HG02973 (cell line): ENCODE results near the gene DDX49.

Experiments used
- ATAC-seq: cut with Tn5 transposase; IDR thresholded peaks from one replicate; pipeline ENCODE4 v1.9.1; 2021; ENCODE audit warnings: moderate library complexity; ENCODE audit not compliant: unreplicated experiment

DDX49 gene

DNA sequence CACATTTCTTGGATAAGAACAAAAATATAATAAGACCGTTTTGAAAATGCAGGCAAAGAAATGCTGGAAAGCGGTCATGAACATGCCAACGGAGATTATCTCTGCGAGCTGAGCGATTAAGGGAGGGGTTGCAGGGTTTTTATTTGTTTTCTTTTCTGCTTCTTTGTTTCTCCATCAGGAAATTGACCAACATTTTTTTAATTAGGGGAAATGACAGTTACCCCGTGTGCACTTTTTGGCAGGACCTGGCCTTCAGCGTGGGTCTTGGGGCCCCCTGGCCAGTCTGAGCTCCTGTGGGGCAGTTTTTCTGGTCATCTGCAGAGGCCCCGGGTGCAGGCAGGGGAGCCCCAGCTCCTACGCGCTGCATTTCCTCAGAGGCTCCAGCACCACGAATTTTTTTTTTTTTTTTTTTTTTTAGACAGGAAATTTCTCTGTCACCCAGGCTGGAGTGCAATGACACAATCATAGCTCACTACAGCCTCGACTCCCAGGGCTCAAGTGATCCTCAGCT, 52.8 kb downstream of the DDX49 start:
- no peak for ATAC-seq

DNA sequence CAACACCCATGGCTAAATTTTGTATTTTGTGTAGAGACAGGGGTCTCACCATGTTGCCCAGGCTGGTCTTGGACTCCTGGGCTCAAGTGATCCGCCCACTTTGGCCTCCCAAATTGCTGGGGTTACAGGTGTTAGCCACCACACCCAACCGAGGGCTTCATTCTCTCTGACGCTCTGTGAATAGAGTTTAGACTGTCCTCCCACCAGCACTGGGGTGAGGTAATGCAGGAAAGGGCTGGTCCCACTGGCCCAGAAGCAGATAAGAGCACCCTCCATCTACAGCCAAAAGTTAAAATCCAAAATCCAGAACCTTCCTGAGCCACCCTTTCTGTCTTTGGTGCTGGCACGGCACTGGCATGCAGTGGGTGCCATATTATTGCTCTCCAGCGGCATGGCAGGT, 53.3 kb downstream of the DDX49 start:
- no peak for ATAC-seq

- ATAC-seq = no peak
These were observed 55.5 kb downstream of the DDX49 start for GRCh38 chr19:18975011-18975410.

- ATAC-seq = no peak
These were observed 56.4 kb downstream of the DDX49 start for GRCh38 chr19:18975869-18976268.
